ENCODE results near the gene BMP4.

The BMP4 gene

DNA sequence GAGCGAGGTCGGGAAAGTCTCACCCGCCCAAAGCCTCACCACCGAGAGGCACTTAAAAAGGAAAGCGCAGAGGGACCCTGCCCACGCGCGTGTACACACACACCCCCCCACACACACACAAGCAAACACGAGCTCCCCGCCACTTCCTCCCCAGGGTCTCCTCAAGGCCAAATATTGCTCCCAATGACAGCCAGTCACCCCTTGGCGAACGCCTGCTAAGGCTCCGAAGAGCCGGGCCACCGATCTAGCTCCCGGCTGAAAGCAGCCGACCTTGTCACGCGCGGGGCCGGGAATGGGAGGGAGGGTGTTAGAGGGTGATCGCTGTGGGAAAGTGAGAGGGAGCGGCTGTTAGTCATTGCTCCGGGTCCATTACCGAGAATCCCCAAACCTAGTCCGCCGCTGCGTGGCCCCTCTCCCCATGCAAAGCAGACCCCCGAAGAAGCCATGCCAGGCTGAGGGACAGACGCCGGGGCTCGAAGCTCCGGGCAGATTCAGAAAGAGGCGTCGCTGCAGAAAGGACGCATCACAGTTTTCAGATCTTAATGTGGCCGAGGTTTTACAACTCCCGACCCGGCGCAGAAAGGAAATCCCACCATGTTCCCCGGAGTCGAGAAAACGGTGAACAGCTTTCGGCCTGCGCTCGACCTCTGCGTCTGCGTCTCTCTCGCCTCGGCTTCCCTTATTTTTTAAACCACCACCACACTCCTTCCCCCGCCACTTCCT is 2.6 kb downstream of the BMP4 start:
- Histone ChIP-seq H3K27me3 (replicated peaks; ENCODE audit: control insufficient read depth, insufficient read depth, low read length, poor library complexity, severe bottlenecking) (peaks cover 20% of the 10 kb centered on the region), H3K9me3 (ENCODE audit: control insufficient read depth, low read length) (no peaks in the 10 kb centered on the region), H3K36me3 (ENCODE audit: control insufficient read depth, insufficient read depth, low read length) (no peaks in the 10 kb centered on the region), H3K4me3 (ENCODE audit: insufficient read depth, low read depth, low read length, poor library complexity, severe bottlenecking) (peak overlapping the region; percentile 54), H3K27ac (ENCODE audit: insufficient read depth, low read length, poor library complexity, severe bottlenecking) (no peak overlapping the region), H3K4me1 (ENCODE audit: control insufficient read depth, insufficient read depth, low read length, poor library complexity, severe bottlenecking) (peaks cover 19% of the 10 kb centered on the region)
- DNase-seq = no peak

DNA sequence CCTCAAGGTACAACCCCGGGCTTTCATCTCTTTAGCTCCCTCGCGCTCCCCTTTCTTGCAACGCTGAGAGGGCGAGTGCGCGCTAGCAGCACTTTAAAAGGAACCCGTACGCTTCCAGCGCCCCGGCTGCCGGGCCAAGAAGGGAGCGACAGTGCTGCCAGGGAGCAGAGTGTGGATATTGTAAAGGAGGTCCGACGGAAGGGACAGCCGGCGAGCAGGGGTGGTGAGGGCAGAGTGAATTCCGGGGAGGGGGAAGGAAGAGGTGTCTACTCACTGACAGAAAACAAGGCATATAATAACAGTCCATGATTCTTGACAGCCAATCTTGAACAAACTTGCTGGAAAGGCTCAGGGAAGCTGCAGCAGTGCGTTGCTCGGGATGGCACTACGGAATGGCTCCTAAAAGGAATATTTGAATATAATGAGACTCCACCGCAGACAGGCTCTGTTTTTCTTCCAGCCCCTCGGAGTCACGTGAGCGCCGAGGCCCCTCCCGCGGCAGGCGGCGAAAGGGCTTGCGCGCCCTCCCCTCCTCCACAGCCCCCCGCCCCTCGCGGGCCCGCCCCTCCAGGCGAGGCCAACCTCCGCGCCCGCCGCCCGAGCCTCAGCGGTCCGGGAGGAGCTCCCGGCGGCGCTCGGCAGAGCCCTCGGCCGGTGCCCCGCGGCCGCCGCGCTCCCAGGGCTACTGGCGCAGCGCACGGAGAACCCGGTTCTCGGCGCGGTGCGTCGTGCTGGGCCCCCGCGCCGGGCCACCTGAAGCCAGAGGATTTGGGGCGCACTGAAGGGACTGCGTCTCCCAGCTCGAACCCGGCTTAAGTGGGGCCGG is 3.4 kb downstream of the BMP4 start:
- peaks cover 19% of the 10 kb centered on the region for H3K4me1 ChIP-seq (ENCODE audit: control insufficient read depth, insufficient read depth, low read length, poor library complexity, severe bottlenecking)
- H3K9me3 ChIP-seq (ENCODE audit: control insufficient read depth, low read length) = no peaks in the 10 kb centered on the region
- DNase-seq = no peak
- no peak overlapping the region for H3K27ac ChIP-seq (ENCODE audit: insufficient read depth, low read length, poor library complexity, severe bottlenecking)
- peak overlapping the region; percentile 54 for H3K4me3 ChIP-seq (ENCODE audit: insufficient read depth, low read depth, low read length, poor library complexity, severe bottlenecking)
- H3K36me3 ChIP-seq (ENCODE audit: control insufficient read depth, insufficient read depth, low read length) = no peaks in the 10 kb centered on the region
- H3K27me3 ChIP-seq (replicated peaks; ENCODE audit: control insufficient read depth, insufficient read depth, low read length, poor library complexity, severe bottlenecking) = peaks cover 20% of the 10 kb centered on the region

DNA sequence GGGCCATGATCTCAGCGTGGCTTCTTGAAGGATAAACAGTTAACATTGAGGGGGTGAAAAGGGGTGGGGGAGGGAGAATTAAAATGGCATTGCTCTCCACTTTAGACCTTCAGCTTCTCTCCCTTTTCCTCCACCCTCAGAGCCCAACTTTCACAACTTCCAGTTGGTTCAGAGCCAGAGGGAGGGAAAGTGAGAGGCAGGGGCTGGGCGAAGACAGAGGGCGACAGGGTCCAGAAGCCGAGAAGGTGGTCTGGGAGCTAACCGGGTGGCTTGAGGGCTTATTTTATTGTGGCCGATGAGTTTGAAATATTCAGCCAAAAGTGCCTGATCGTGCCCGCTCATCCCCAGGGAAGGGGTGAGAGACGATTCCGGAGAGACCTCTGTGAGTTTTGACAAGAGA is 4.1 kb downstream of the BMP4 start:
- H3K4me1 ChIP-seq (ENCODE audit: control insufficient read depth, insufficient read depth, low read length, poor library complexity, severe bottlenecking) = peaks cover 19% of the 10 kb centered on the region
- H3K9me3 ChIP-seq (ENCODE audit: control insufficient read depth, low read length) = no peaks in the 10 kb centered on the region
- peaks cover 22% of the 10 kb centered on the region for H3K27me3 ChIP-seq (replicated peaks; ENCODE audit: control insufficient read depth, insufficient read depth, low read length, poor library complexity, severe bottlenecking)
- no peak overlapping the region for H3K4me3 ChIP-seq (ENCODE audit: insufficient read depth, low read depth, low read length, poor library complexity, severe bottlenecking)
- no peak for DNase-seq
- no peaks in the 10 kb centered on the region for H3K36me3 ChIP-seq (ENCODE audit: control insufficient read depth, insufficient read depth, low read length)
- no peak overlapping the region for H3K27ac ChIP-seq (ENCODE audit: insufficient read depth, low read length, poor library complexity, severe bottlenecking)

DNA sequence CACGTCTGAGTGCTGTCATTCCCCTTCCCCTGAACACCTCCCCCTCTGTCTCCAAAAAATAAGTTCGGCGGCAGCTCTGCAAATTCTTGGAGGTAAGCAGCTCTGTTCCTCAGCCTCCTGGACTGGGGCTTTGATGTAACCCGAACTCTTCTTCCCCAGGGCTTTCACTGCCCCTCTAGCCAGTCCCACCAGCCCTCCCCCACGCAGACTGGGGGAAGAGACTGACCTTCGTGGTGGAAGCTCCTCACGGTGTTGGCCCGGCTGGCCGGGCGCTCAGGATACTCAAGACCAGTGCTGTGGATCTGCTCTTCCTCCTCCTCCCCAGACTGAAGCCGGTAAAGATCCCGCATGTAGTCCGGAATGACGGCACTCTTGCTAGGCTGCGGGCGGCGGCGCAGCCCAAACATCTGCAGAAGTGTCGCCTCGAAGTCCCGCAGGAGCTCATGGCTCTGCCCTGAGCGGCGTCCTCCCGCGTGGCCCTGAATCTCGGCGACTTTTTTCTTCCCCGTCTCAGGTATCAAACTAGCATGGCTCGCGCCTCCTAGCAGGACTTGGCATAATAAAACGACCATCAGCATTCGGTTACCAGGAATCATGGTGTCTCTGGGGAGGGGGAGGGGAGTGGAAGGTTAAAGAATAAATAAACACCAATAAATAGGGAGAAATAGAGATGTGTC is 4.9 kb downstream of the BMP4 start:
- Histone ChIP-seq H3K4me1 (ENCODE audit: control insufficient read depth, insufficient read depth, low read length, poor library complexity, severe bottlenecking) (peaks cover 19% of the 10 kb centered on the region), H3K4me3 (ENCODE audit: insufficient read depth, low read depth, low read length, poor library complexity, severe bottlenecking) (no peak overlapping the region), H3K27me3 (replicated peaks; ENCODE audit: control insufficient read depth, insufficient read depth, low read length, poor library complexity, severe bottlenecking) (peaks cover 24% of the 10 kb centered on the region), H3K9me3 (ENCODE audit: control insufficient read depth, low read length) (no peaks in the 10 kb centered on the region), H3K27ac (ENCODE audit: insufficient read depth, low read length, poor library complexity, severe bottlenecking) (no peak overlapping the region), H3K36me3 (ENCODE audit: control insufficient read depth, insufficient read depth, low read length) (no peaks in the 10 kb centered on the region)
- DNase-seq = no peak

DNA sequence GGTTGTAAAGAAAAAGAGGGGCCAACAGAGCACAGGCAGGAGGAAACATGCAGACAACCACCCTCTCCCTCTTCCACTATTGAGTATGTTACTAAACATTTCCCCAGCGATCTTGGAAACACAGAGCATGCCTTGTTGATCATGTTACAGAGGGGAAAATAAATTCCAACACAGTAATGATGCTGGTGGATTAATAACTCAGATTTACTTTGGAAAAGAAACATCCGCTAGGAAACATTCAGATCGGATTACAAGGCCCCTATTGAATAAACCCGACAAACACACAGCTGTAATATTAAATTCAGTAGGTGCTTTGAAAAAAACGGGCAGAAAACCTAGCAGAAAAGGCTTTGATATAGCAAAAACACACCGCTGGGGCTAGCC is 5.4 kb downstream of the BMP4 start:
- Histone ChIP-seq H3K4me1 (ENCODE audit: control insufficient read depth, insufficient read depth, low read length, poor library complexity, severe bottlenecking) (peaks cover 16% of the 10 kb centered on the region), H3K27ac (ENCODE audit: insufficient read depth, low read length, poor library complexity, severe bottlenecking) (no peak overlapping the region), H3K4me3 (ENCODE audit: insufficient read depth, low read depth, low read length, poor library complexity, severe bottlenecking) (no peak overlapping the region)

DNA sequence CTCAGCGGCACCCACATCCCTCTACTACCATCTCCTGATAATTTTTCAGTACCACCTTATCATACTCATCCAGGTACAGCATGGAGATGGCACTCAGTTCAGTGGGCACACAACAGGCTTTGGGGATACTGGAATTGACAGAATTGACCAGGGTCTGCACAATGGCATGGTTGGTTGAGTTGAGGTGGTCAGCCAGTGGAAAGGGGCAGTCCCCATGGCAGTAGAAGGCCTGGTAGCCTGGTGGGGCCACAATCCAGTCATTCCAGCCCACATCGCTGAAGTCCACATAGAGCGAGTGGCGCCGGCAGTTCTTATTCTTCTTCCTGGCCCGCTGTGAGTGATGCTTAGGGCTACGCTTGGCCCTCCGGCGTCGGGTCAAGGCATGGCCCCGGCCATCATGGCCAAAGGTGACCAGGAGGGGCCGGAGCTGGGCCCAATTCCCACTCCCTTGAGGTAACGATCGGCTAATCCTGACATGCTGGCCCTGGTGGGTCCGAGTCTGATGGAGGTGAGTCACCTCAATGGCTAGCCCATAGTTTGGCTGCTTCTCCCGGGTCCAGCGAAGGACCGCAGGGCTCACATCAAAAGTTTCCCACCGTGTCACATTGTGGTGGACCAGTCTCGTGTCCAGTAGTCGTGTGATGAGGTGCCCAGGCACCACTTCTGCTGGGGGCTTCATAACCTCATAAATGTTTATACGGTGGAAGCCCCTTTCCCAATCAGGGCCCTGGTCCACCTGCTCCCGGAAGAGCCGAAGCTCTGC is 6.4 kb downstream of the BMP4 start:
- H3K27ac ChIP-seq (ENCODE audit: insufficient read depth, low read length, poor library complexity, severe bottlenecking) = no peak overlapping the region
- H3K4me3 ChIP-seq (ENCODE audit: insufficient read depth, low read depth, low read length, poor library complexity, severe bottlenecking) = no peak overlapping the region
- no peaks in the 10 kb centered on the region for H3K9me3 ChIP-seq (ENCODE audit: control insufficient read depth, low read length)
- peaks cover 7% of the 10 kb centered on the region for H3K4me1 ChIP-seq (ENCODE audit: control insufficient read depth, insufficient read depth, low read length, poor library complexity, severe bottlenecking)
- H3K36me3 ChIP-seq (ENCODE audit: control insufficient read depth, insufficient read depth, low read length) = no peaks in the 10 kb centered on the region
- no peak for DNase-seq
- H3K27me3 ChIP-seq (replicated peaks; ENCODE audit: control insufficient read depth, insufficient read depth, low read length, poor library complexity, severe bottlenecking) = peaks cover 17% of the 10 kb centered on the region

More for the DNA sequence above, 5.4 kb downstream of the BMP4 start:
- no peak for DNase-seq
- Histone ChIP-seq H3K36me3 (ENCODE audit: control insufficient read depth, insufficient read depth, low read length) (no peaks in the 10 kb centered on the region), H3K27me3 (replicated peaks; ENCODE audit: control insufficient read depth, insufficient read depth, low read length, poor library complexity, severe bottlenecking) (peaks cover 23% of the 10 kb centered on the region), H3K9me3 (ENCODE audit: control insufficient read depth, low read length) (no peaks in the 10 kb centered on the region)

DNA sequence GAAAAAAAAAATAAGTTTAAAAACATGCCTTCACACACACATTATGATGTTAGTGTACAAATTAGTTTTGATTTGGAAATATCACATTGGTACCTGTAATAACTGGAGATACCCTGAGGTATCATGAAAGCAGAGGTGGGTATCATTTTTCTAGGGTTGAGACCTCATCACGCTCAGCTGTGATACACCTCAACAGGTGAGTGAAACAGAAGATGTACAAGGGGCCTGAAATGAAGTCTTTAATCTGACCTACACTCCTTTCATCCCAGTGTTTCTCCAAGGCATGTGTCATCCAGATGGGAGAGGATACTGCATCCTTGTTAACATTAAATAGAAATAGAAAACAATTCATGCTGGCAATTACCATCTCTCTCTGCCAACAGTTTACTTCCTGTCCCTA is 7.4 kb downstream of the BMP4 start:
- peaks cover 10% of the 10 kb centered on the region for H3K27me3 ChIP-seq (replicated peaks; ENCODE audit: control insufficient read depth, insufficient read depth, low read length, poor library complexity, severe bottlenecking)
- H3K4me3 ChIP-seq (ENCODE audit: insufficient read depth, low read depth, low read length, poor library complexity, severe bottlenecking) = no peak overlapping the region
- no peak overlapping the region for H3K27ac ChIP-seq (ENCODE audit: insufficient read depth, low read length, poor library complexity, severe bottlenecking)
- peaks cover 4% of the 10 kb centered on the region for H3K4me1 ChIP-seq (ENCODE audit: control insufficient read depth, insufficient read depth, low read length, poor library complexity, severe bottlenecking)
- H3K36me3 ChIP-seq (ENCODE audit: control insufficient read depth, insufficient read depth, low read length) = no peaks in the 10 kb centered on the region
- no peaks in the 10 kb centered on the region for H3K9me3 ChIP-seq (ENCODE audit: control insufficient read depth, low read length)
- no peak for DNase-seq

DNA sequence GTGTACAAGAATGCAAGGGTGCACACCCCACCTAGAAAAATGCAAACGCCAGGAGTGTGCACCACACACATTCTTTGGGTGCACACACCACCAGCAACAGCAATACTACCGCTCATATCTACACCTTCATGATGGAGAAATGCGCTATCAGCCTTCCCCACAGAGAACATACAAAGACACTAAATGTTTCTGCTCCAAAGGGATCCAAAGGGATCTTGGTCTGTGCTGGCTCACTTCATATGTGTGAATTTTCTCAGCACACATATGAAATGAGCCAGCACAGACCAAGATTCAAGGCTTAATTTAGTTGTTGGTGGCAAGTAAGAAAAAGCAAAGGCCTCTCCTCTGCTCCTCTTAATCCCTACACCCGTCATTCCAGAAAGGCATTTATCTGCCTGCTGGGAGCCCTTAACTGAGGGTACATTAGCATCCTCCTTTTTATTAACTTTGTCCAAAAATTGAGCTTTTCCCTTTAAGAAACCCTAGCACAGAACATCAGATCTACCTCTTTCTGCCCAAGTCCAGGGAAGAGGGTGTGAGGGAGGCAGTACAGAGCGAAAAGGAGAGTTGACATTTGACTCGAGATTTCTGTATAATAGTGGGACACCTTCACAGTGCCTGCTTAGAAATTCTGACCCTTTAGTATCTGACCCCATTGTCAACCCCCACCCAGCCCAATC is 8.3 kb downstream of the BMP4 start:
- Histone ChIP-seq H3K27ac (ENCODE audit: insufficient read depth, low read length, poor library complexity, severe bottlenecking) (no peak overlapping the region), H3K9me3 (ENCODE audit: control insufficient read depth, low read length) (no peaks in the 10 kb centered on the region), H3K36me3 (ENCODE audit: control insufficient read depth, insufficient read depth, low read length) (no peaks in the 10 kb centered on the region), H3K27me3 (replicated peaks; ENCODE audit: control insufficient read depth, insufficient read depth, low read length, poor library complexity, severe bottlenecking) (peaks cover 10% of the 10 kb centered on the region), H3K4me1 (ENCODE audit: control insufficient read depth, insufficient read depth, low read length, poor library complexity, severe bottlenecking) (no peaks in the 10 kb centered on the region), H3K4me3 (ENCODE audit: insufficient read depth, low read depth, low read length, poor library complexity, severe bottlenecking) (no peak overlapping the region)
- DNase-seq = no peak

DNA sequence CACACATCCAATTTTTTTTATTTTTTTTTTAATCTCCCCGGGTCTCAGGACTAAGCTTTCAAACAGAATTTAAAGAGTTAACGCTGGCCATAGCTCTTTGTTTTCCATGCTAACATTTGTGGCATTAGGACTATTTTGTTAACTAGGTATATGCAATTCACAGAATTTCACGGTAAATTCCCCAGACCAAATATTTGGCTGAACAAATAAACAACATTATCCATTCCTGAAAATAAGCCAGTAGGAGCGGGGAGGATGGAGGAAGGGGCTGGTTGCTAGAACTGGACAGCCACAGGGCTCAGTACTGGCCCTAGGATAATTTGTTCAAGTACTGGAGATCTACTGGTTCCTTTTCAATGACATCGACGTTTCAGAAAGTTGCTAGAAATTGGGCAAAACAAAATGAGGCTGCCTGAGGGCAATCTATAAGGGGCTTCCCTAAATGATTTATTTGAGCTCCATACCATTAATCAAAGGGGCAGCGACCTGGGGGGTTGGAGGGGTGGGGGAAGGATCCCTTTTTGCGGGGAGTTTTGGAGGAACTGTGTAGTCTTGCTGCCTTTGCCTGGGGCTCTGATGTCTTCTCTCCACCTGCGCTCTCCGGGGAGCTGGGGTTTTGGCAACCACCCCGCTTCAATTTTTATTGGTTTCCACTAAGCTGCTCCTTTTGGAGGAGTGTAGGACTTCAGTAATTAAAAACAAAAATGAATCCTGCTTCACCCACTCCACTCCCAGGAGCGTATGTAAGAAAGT is 9.0 kb downstream of the BMP4 start:
- Histone ChIP-seq H3K4me3 (ENCODE audit: insufficient read depth, low read depth, low read length, poor library complexity, severe bottlenecking) (no peak overlapping the region), H3K27me3 (replicated peaks; ENCODE audit: control insufficient read depth, insufficient read depth, low read length, poor library complexity, severe bottlenecking) (peaks cover 10% of the 10 kb centered on the region), H3K4me1 (ENCODE audit: control insufficient read depth, insufficient read depth, low read length, poor library complexity, severe bottlenecking) (no peaks in the 10 kb centered on the region), H3K36me3 (ENCODE audit: control insufficient read depth, insufficient read depth, low read length) (no peaks in the 10 kb centered on the region), H3K27ac (ENCODE audit: insufficient read depth, low read length, poor library complexity, severe bottlenecking) (no peak overlapping the region), H3K9me3 (ENCODE audit: control insufficient read depth, low read length) (no peaks in the 10 kb centered on the region)
- DNase-seq = no peak

All from effector memory CD4-positive, alpha-beta T cell (primary cell).